AG04450 (cell line): ENCODE data around the gene TPD52L1. TPM values are rescaled to one million over a fixed set of nuclear protein-coding genes. Genes with fewer than 3 reads are reported as not detected.

Experiments
- CTCF ChIA-PET: fragments of 300-600, 350-600 bp; formaldehyde crosslinking; extraction: SDS; loops from one replicate; lab custom pipeline; 2022; ENCODE audit warnings: antibody characterized with exemption, inconsistent platforms; lab: Charles Lee
- POLR2A ChIA-PET: fragments of 350-600 bp; formaldehyde crosslinking; extraction: SDS; loops from one replicate; lab custom pipeline; 2021; ENCODE audit warnings: antibody characterized with exemption, inconsistent platforms; lab: Yijun Ruan, JAX
- DNase-seq: peaks from one replicate; pipeline ENCODE4 v3.0.0-alpha.2; 2011; ENCODE audit warnings: low read depth, low spot score
- H3K27ac ChIP-seq: one replicate; pipeline ENCODE4 v1.5.1; 2012; ENCODE audit warnings: low read depth, low read length, control low read depth
- H3K27me3 ChIP-seq: one replicate; pipeline ENCODE4 v1.6.0; 2012; ENCODE audit warnings: low read length; ENCODE audit not compliant: control insufficient read depth, insufficient read depth
- H3K4me3 ChIP-seq: 2 replicates; pipeline ENCODE4 v1.5.1; 2011; ENCODE audit warnings: mild to moderate bottlenecking, low read depth, low read length, control low read depth
- H3K9me3 ChIP-seq: 2 replicates; pipeline ENCODE4 v1.5.1; 2012; ENCODE audit warnings: low read length; ENCODE audit not compliant: control insufficient read depth, insufficient read depth
- CTCF ChIP-seq: IDR thresholded peaks from 2 replicates; pipeline ENCODE4 v1.5.1; 2011; ENCODE audit warnings: low read depth, low read length, control low read depth, inconsistent platforms
- polyA plus RNA-seq: library from polyadenylated mRNA; depleted of rRNA; stranded (reverse); fragments of >200 nt; gene quantifications from 2 replicates; pipeline ENCODE4 v1.2.3, GENCODE V29; 2011

TPD52L1 gene
- polyA plus RNA-seq, 1 experiment = 11.1 TPM

GRCh38 chr6:125227244-125227643, 73.7 kb downstream of the TPD52L1 start:
- CTCF ChIA-PET = no interaction called here

GRCh38 chr6:125228981-125229479, 75.5 kb downstream of the TPD52L1 start:
- no peak for DNase-seq
- POLR2A ChIA-PET = interaction anchor here (1.1 kb wide), 1 partner anchor 72 kb away, joined by 3 read pairs; the partner anchor contains the start of gene HDDC2
- no peaks in the 10 kb centered on the region for H3K9me3 ChIP-seq
- CTCF ChIA-PET = interaction anchor here (1.3 kb wide), 1 partner anchor 75 kb away, joined by 3 read pairs; the partner anchor contains the start of gene TPD52L1
- H3K4me3 ChIP-seq = no peak overlapping the region; the same call in 1 of the 2 replicates
- no peaks in the 10 kb centered on the region for H3K27me3 ChIP-seq
- no peak for TF ChIP-seq CTCF
- no peak overlapping the region for H3K27ac ChIP-seq

More at GRCh38 chr6:125227244-125227643, 73.7 kb downstream of the TPD52L1 start:
- no peak for DNase-seq
- H3K27me3 ChIP-seq = no peaks in the 10 kb centered on the region
- POLR2A ChIA-PET = no interaction called here
- TF ChIP-seq CTCF = no peak
- H3K4me3 ChIP-seq = no peak overlapping the region
- no peaks in the 10 kb centered on the region for H3K9me3 ChIP-seq
- H3K27ac ChIP-seq = no peak overlapping the region

- no peak overlapping the region for H3K27ac ChIP-seq
- CTCF ChIA-PET = interaction anchor here (1.1 kb wide), 1 partner anchor 33 kb away, joined by 3 read pairs; no protein-coding TSS in a partner anchor
- no peak for TF ChIP-seq CTCF
- H3K9me3 ChIP-seq = no peaks in the 10 kb centered on the region
- DNase-seq = no peak
- no peak overlapping the region for H3K4me3 ChIP-seq
- POLR2A ChIA-PET = no interaction called here
- no peaks in the 10 kb centered on the region for H3K27me3 ChIP-seq
Observed at GRCh38 chr6:125230674-125231073, 77.1 kb downstream of the TPD52L1 start.

GRCh38 chr6:125231133-125231532, 77.6 kb downstream of the TPD52L1 start:
- H3K27ac ChIP-seq = no peak overlapping the region
- no peak for DNase-seq
- CTCF ChIA-PET = interaction anchor here (1.1 kb wide), 1 partner anchor 33 kb away, joined by 3 read pairs; no protein-coding TSS in a partner anchor
- TF ChIP-seq CTCF = no peak
- POLR2A ChIA-PET = no interaction called here
- no peaks in the 10 kb centered on the region for H3K9me3 ChIP-seq
- no peaks in the 10 kb centered on the region for H3K27me3 ChIP-seq
- no peak overlapping the region for H3K4me3 ChIP-seq

GRCh38 chr6:125231574-125232343, 78.2 kb downstream of the TPD52L1 start:
- ChIA-PET POLR2A (no interaction called here), CTCF (interaction anchor here (1.1 kb wide), 1 partner anchor 32 kb away, joined by 3 read pairs; no protein-coding TSS in a partner anchor)
- no peak for TF ChIP-seq CTCF
- no peaks in the 10 kb centered on the region for H3K9me3 ChIP-seq
- no peak overlapping the region for H3K27ac ChIP-seq
- no peak overlapping the region for H3K4me3 ChIP-seq
- DNase-seq = no peak
- H3K27me3 ChIP-seq = no peaks in the 10 kb centered on the region
